Measurements from ENCODE around the gene LCE3A.
"Not testable (repeated sequence)": the region's sequence is repeated elsewhere in the genome, so short reads cannot be mapped to it uniquely, and the experiment has no call there.

Gene LCE3A

GRCh38 chr1:152622803-152623202 lies at the start of gene LCE3A:
Gene LCE3A (minus strand): TSS chr1:152623103. CDS start chr1:152623103, 0 bp downstream.
- DNase-seq, result no peak

GRCh38 chr1:152667648-152668047 lies 44.7 kb upstream of the LCE3A start:
- DNase-seq, result no peak

- DNase-seq, result not testable (repeated sequence)
These were observed 43.3 kb upstream of the LCE3A start for GRCh38 chr1:152666171-152666570.

GRCh38 chr1:152663098-152663497 lies 40.2 kb upstream of the LCE3A start, which contains the start of gene LCE2D:
Gene LCE2D (plus strand): TSS chr1:152663380. CDS start chr1:152664106, 726 bp downstream.
- no peak for DNase-seq

- DNase-seq, result no peak
These were observed 35.7 kb upstream of the LCE3A start for GRCh38 chr1:152658649-152659048.

- no peak for DNase-seq
These were observed 34.8 kb upstream of the LCE3A start for GRCh38 chr1:152657677-152658076.

- no peak for DNase-seq
These were observed 33.6 kb upstream of the LCE3A start for GRCh38 chr1:152656459-152656858.

GRCh38 chr1:152654110-152654509 lies 31.2 kb upstream of the LCE3A start:
- DNase-seq, result peak; percentile 75

- no peak for DNase-seq
These were observed 23.8 kb upstream of the LCE3A start for GRCh38 chr1:152646656-152647055.

- DNase-seq, result no peak
These were observed 22.2 kb upstream of the LCE3A start for GRCh38 chr1:152645146-152645545.

- DNase-seq, result no peak
These were observed 21.0 kb upstream of the LCE3A start for GRCh38 chr1:152643945-152644344.

- DNase-seq, result no peak
These were observed 17.4 kb upstream of the LCE3A start for GRCh38 chr1:152640351-152640750.

- DNase-seq, result no peak
These were observed 7.7 kb upstream of the LCE3A start for GRCh38 chr1:152630596-152630995.

GRCh38 chr1:152626744-152627143 lies 3.8 kb upstream of the LCE3A start:
- DNase-seq, result no peak

GRCh38 chr1:152623203-152623844 lies 421 bp upstream of the LCE3A start:
- DNase-seq, result peak; percentile 52

GRCh38 chr1:152621993-152622392 lies 910 bp downstream of the LCE3A start:
- DNase-seq, result no peak

GRCh38 chr1:152613511-152613910 lies 9.4 kb downstream of the LCE3A start, which contains the start of gene LCE3B:
Gene LCE3B (plus strand): TSS chr1:152613811. CDS start chr1:152613811, 0 bp downstream.
- no peak for DNase-seq

- DNase-seq, result no peak
These were observed 23.0 kb downstream of the LCE3A start, which contains the start of gene LCE3C for GRCh38 chr1:152599934-152600333. Gene LCE3C (plus strand): TSS chr1:152600234. CDS start chr1:152600732, 498 bp downstream.

GRCh38 chr1:152596986-152597385 lies 25.9 kb downstream of the LCE3A start:
- no peak for DNase-seq

GRCh38 chr1:152585586-152585985 lies 37.3 kb downstream of the LCE3A start:
- DNase-seq, result no peak

- DNase-seq, result no peak
These were observed 40.3 kb downstream of the LCE3A start for GRCh38 chr1:152582647-152583046.

GRCh38 chr1:152580433-152580832 lies 42.5 kb downstream of the LCE3A start, which contains the start of gene LCE3D:
Gene LCE3D (minus strand): TSS chr1:152580516. CDS start chr1:152579936, 580 bp downstream.
- no peak for DNase-seq

GRCh38 chr1:152579526-152579925 lies 43.4 kb downstream of the LCE3A start:
- DNase-seq, result not testable (repeated sequence)

GRCh38 chr1:152577168-152577567 lies 45.7 kb downstream of the LCE3A start:
- peak; percentile 7 for DNase-seq
